ENCODE results near the gene NKX3-2.

NKX3-2 gene

GRCh38 chr4:13516315-13516860 is 27.9 kb downstream of the NKX3-2 start:
- TF ChIP-seq CTCF (IDR thresholded peaks at IDR 0.05; ENCODE audit: low read depth, low read length, missing control alignments), result no peak
- no peak overlapping the region for H3K4me3 ChIP-seq (ENCODE audit: low read depth, low read length)
- DNase-seq (ENCODE audit: low read depth), result no peak

- DNase-seq (ENCODE audit: low read depth), result no peak
- H3K4me3 ChIP-seq (ENCODE audit: low read depth, low read length), result no peak overlapping the region
- TF ChIP-seq CTCF (IDR thresholded peaks at IDR 0.05; ENCODE audit: low read depth, low read length, missing control alignments), result no peak
Observed at GRCh38 chr4:13515268-13515667, 29.0 kb downstream of the NKX3-2 start.

- no peak for DNase-seq (ENCODE audit: low read depth)
- no peak for TF ChIP-seq CTCF (IDR thresholded peaks at IDR 0.05; ENCODE audit: low read depth, low read length, missing control alignments)
- no peak overlapping the region for H3K4me3 ChIP-seq (ENCODE audit: low read depth, low read length)
Observed at GRCh38 chr4:13514722-13515121, 29.6 kb downstream of the NKX3-2 start.

GRCh38 chr4:13511101-13511500 is 33.2 kb downstream of the NKX3-2 start:
- no peak overlapping the region for H3K4me3 ChIP-seq (ENCODE audit: low read depth, low read length)
- no peak for DNase-seq (ENCODE audit: low read depth)
- no peak for TF ChIP-seq CTCF (IDR thresholded peaks at IDR 0.05; ENCODE audit: low read depth, low read length, missing control alignments)

GRCh38 chr4:13509442-13509841 is 34.9 kb downstream of the NKX3-2 start:
- no peak overlapping the region for H3K4me3 ChIP-seq (ENCODE audit: low read depth, low read length)
- DNase-seq (ENCODE audit: low read depth), result no peak
- no peak for TF ChIP-seq CTCF (IDR thresholded peaks at IDR 0.05; ENCODE audit: low read depth, low read length, missing control alignments)

- no peak for DNase-seq (ENCODE audit: low read depth)
- H3K4me3 ChIP-seq (ENCODE audit: low read depth, low read length), result no peak overlapping the region
- no peak for TF ChIP-seq CTCF (IDR thresholded peaks at IDR 0.05; ENCODE audit: low read depth, low read length, missing control alignments)
Observed at GRCh38 chr4:13504374-13504773, 39.9 kb downstream of the NKX3-2 start.

GRCh38 chr4:13498469-13498868 is 45.8 kb downstream of the NKX3-2 start:
- H3K4me3 ChIP-seq (ENCODE audit: low read depth, low read length), result no peak overlapping the region
- no peak for DNase-seq (ENCODE audit: low read depth)
- no peak for TF ChIP-seq CTCF (IDR thresholded peaks at IDR 0.05; ENCODE audit: low read depth, low read length, missing control alignments)
